ENCODE data around the gene ORAI1.
"Not testable (repeated sequence)": the region's sequence is repeated elsewhere in the genome, so short reads cannot be mapped to it uniquely, and the experiment has no call there.

ORAI1 gene

DNA sequence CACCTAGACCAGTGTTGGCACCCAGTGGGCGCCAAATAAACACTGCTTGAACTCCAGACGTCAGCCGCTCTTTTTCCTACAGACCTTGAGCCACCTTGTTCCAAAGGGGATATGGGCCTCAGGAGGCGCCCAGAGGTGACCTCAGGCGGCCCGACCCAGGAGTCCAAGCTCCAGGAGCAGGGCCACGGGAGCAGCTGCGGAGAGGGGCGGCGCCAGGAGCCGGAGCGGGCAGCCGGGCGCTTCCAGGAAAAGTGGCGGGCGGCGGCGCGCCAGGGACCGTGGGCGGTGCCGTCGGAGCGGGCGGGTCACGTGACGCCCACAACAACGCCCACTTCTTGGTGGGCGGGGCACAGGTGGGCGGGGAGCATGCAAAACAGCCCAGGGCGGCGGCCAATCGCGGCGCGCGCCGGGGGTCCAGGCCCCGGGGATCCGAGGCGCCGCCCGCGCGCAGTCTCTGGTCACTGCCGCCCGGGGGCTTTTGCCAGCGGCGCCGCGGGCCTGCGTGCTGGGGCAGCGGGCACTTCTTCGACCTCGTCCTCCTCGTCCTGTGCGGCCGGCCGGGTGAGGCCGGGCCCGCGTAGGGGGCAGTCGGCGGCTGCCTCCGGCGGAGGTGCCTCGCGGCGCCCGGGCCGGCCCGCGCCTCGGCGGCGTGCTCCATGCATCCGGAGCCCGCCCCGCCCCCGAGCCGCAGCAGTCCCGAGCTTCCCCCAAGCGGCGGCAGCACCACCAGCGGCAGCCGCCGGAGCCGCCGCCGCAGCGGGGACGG is at the start of gene ORAI1:
ORAI1 (plus strand) TSS at position 444 of the 766 bp plus-strand sequence.
- DNase-seq, result peak; percentile 94 to 99

DNA sequence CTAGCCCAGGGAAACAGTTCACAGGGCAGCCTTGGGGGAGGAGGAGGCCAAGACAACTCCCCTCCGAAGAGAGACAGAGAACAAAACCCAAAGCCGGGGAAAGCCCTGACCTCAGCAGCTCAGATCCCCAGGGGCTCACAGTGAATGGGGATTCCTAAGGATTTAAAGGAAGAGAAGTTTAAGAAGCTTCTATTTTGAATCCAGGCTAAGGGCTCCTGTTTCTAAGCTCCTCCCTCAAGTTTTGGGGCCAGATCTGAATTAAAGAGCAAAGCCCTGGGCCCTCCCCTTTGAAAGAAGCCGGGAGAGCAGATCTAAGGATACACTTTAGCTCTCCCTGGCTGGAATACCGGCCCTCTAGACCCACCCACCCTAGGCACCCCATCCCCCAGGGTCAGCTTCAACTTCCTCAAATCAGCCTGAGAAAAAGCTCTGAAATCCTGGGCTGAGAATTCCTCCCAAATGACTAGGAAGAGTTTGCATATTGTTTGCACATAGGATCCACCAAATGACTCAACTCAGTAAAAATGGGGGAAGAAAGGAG is 49.4 kb upstream of the ORAI1 start:
- no peak for DNase-seq

DNA sequence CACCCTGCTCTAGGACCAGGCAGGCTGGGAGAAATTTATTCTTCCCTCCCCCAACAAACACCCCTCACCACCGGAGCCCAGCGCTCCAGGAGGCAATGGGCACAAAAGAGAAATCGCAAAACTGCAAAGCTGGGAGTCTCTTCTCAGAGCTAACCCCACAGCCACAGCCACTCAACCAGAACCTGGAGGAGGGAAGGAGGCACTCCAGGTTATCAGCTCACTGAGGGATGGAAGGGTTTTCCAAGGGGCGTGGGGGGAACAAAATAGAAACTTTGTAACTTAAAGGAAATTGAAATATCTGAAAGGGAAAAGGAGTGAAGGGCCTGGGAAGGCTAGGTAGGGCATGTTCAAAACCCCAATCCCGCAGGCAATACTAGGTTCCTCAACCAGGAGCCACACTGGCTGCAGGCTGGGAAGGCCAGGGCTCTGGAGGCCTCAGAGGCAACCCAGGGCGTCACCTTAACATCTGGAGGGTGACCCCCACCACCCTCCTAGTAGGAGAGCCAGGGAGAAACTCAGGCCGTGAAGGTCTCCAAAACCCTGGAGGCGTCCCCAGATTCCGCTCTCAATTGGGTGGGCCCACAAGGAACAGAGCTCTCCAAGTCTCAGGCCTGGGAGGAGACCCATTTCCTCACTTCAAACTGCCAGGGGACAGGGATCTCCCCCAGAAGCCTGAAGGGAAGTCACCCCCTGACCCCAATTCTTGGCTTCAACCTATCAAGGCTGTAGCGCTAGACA is 48.7 kb upstream of the ORAI1 start:
- no peak for DNase-seq

DNA sequence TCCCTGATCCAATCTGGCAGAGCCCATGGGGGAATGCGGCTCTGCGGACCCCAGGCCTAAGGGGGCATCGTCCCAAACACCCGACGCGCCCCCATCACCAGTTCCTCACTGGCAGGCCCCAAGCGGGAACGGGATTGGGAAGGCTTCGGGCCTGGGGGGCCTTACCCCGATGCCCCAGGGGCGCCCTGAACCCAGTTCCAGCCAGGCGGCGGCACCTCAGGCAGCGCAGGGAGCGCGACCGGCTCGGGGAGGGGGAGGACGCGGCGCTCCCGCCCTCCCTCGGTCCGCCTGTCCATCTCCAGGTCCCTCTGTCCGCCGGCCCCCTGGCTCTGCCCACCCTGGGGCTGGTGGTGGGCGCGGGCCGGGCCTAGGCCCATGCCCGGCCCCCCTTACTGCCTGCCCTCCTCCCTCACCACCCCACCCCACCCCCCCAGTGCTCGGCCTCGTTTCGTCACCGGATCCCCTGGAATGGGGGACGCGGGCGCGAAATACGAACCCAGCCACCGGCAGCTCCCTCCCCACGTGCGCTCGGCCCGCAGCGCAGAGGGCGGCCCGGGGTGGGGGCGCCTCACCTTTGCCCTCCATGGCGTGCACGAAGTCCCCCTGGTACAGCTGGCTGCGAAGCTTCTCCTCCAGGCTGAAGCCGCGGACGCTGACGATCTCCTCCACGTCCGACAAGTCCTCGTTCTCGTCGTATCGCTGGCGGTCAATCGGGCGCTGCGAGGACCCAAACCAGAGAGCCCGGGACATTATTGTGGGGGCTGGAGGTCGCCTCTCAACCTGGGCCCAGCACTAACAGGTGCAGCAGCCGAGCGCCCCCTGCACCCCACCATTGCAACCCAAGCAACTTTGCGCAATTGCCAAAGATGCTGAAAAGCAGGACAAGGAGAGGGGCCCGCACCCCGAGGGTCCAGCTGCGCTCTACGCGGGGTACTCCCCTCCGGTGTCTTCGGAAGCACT is 47.8 kb upstream of the ORAI1 start:
- DNase-seq, result peak; percentile 23 to 26

DNA sequence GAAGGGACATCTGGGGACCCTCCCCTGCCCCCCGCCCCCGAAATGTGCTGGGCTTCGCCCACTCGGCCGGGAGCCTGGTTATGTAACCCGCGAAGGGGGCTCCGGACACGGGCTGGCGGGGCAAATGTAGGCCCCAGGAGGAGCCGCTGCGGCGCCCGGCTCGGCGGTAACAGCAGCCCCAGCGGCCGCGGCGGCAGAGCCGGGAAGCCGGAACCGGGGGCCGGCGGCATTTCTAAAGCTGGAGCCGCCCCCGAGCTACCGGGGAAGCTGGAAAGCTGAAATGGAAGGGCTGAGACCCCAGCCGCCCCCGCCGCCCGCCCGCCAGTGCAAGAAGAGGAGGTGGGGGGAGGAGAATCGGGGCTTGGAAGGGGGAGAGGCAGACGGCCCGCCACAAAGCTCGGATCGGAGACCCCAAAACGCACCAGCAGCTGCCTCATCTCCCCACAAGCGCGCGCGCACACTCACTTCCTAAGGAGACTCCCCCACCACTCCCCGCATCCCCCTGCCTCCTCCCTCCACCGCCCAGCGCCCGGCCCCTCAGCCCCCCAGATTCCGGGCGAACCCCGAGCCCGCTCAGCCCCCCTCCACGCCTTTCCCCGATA is 47.0 kb upstream of the ORAI1 start:
- peak; percentile 39 to 43 for DNase-seq

DNA sequence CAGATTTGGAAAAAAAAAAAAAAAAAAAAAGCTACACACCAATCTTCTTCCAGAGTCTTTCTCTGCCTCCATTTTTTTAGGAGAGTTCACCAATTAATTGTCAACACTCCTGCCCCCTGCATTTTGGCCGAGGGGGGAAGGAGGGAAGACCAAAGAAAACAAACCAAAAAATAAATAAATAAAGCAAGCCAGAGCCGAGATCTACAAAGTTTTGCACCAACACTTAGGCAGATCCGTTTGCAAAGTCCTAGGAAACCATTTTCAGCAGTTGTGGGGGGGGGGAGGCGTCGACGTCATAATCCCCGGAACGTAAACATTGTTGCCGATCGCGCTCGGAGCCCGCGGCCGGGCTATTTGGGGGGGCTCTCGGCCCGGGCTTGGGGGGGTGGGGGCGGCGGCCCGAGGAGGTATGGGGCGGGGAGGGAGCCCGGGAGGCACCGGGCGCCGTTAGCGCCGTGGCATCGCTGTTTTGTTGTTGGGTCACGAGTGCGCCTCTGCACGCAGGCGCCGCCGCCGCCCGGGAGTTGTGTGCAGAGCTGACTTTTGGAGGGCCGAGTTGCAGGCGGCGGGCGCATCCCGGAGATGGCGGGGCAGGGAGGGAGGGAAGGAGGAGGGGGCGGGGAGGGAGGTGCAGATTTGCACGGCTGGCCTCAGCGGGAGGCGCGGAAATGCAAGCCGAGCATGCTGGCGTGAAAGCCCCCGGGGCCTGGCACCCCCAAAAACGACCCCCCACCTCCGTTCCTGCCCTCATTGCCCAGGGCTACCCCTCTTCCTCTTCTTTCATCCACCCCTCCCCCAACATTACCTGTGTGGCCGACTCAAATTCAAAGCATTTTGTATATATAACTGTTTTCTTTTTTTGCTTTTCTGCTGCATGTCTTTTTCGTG is 46.1 kb upstream of the ORAI1 start:
- peak; percentile 76 to 77 for DNase-seq

DNA sequence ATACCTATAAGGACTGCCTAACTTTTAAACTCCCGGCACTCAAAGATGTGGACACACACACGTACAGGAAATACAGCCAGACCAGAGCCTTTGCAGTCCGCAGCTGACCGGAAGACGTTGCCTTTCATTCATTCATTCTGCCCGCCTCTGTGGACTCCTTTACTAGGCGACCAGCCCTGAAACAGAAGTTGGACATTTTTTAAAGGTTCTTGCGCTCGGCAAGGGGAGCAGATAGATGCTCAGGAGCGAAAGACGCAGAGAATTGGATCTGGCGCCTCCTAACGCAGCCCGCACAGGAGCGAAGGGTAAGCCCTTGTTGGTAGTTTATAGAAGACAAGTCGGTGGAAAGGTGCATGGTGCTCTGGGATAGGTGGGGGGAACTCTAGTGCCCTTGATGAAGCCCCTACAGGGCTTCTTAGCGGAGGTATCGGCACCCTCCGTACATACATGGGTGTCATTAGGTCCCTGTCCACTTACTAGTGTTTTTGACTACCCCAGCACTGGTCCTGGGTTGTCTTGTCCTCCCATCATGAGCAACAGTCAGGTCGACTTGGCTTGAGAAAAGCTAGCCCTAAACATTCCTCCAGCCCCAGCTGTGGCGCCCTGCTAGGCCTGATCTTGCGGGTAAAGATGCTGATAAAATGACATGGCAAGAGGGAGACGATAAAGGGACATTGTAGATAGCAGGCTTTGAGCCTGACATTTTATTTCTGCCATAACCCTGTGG is 45.2 kb upstream of the ORAI1 start, which contains the start of gene KDM2B:
KDM2B (minus strand) TSS at position 65 of the 727 bp plus-strand sequence. CDS start 112 bp downstream, outside the sequence.
- DNase-seq, result peak; percentile 31 to 34

DNA sequence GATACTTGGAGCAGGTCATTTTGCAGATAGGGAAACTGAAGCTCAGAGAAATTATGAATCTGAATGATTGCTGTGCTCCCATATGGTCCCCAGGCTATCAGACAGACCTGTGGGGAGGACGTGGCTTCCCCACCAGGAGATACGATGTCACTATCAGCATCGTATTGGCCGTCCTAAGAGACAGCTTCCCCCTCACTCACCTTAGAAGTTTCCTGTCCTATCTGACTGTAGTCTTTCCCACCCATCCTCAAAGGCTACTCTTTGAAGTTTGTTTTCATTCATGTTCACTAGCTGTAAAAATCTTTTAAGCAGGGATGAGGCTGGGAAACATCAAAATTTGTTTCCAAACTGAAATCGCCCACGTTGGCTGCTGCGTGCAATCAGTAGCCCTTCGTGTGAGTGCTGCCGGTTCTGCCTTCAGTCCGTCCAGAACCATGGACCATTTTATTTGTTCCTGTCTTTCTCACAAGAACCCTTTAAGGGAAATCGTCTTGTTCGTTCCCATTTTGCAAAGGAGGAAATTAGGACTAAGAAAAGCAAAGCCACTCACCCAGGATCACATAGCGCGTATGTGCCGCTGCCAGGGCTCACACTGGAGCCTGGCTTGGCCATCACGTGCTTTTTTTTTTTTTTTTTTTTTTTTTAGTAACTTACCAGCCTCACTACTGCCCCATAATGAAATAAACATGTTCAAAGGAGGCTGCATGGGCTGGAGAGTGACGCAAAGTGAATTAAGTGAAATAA is 44.5 kb upstream of the ORAI1 start:
- peak in 1 of 2 donors; percentile 7 for DNase-seq

DNA sequence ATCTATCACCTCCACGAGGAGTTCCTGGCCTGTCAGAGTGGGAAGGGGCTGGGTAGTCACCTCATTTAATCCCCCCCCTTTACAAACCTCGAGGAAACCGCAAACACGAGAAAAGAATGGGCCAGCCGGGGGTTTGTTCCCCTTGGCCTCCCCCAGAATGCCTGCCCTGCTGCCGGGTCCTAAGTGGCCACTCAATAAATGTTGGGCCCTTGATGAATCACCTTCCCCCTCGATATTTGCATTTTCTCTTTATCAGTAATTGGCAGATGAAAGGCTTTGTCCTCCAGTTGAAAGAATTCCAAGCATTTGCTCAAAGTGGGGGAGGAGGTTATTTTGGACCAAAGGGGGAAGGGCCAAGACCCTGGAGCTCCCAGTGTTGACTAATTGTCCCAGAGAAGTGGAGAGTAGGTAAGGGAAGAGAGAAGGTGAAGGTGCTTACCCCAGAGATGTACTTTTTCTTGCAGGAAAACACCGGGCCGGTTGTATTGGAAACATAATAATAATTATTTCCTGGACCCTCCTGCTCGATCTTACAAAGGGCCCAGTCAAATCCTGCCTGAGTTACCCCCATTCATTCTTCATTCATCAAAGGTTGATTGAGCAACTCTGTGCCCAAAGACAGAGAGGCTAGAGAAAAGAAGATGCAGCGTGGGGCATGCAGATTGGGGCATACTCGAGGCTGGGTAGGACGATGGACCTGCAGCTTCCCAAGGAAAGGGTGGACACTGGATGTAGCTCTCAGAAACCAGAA is 43.6 kb upstream of the ORAI1 start:
- DNase-seq, result no peak

DNA sequence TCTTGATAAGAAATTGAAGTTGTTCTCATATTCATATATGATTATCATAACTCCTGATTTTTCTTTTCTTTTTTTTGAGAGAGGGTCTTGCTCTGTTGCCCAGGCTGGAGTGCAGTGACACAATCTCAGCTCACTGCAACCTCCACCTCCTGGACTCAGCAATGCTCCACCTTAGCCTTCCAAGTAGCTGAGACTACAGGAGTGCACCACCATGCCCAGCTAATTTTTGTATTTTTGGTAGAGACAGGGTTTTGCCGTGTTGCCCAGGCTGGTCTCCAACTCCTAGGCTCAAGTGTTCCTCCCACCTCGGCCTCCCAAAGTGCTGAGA is 43.0 kb upstream of the ORAI1 start:
- DNase-seq, result not testable (repeated sequence)

DNA sequence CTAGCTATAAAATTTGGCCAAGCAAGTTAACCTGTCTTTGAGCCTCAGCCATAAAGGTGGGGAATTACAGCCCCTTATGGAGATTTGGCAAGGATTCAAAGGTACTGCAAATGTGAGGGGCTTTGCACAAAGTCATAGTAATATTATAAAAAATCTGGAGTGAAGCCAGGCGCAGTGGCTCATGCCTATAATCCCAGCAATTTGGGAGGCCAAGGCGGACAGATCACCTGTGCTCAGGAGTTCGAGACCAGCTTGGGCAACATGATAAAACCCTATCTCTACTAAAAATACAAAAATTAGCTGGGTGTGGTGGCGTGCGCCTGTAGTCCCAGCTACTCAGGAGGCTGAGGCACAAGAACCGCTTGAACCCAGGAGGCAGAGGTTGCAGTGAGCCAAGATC is 41.4 kb upstream of the ORAI1 start:
- DNase-seq, result not testable (repeated sequence)

DNA sequence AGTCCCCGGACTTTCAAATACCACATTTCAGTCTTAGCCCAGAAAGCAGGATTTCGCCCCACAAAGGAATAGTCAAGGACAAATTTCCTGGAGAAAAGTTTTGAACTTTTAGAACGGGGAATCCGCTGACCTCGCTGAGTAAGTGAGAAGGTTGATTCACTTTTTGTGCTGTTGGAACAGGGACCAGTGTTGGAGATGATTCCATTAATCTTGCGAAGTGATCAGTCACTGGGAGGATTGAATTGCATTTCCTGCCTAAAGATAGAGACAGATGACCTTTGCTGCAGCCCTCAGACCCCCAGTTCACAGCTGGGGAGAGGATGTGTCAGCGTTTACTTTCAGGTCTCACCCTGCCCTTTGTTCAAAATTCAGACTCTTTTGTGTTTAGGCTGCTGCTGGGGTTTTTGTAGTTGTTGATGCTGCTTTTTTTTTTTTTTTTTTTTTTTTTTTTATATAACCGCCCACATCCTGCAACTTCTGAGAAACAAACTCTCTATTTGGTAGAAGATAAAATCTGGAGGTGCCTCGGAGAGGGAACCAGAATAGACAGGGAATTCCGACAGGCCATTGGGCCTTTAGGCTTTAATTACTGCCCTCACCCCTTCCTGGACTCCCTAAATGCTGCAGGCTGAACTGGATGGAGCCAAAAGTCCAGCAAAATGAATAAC is 35.7 kb upstream of the ORAI1 start:
- DNase-seq, result peak; percentile 53 to 68

DNA sequence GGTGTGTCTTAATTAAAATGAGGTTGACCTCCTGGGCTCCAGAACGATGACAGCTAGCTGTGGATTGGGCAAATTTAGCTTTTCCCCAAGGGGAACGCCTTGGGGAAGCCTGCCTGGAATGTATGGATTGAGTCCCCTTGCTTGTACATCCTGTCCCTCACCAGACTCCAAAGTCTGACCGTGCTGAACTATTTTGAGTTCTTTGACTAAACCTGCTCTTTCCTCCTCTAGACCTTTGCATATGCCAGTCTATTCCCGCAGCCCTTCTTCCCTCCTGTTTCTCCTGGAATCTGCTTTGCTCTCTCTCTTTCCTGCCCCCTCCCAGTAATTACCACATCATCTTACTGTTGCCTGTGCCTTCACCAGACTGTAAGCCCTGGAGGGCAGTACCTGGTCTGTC is 34.0 kb upstream of the ORAI1 start:
- DNase-seq, result no peak

DNA sequence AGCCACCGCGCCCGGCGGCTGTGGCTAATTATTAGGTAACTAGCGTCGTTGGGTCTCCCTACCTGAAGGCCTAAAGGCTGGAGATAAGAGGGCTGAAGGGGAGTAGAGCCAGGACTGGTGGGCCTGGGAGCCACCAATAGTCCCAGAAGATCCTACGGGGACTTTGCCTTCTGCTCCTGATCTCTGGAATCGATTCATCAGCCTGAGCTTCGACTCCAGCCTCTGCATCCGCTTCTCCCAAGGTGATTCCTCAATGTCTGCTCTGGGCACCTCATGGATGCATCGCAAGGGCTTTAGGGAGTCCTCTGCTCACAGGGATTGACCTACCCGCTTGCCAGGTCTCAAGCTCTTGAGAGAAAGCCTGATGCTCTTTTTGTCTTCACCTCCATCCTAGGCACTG is 30.8 kb upstream of the ORAI1 start:
- DNase-seq, result no peak

DNA sequence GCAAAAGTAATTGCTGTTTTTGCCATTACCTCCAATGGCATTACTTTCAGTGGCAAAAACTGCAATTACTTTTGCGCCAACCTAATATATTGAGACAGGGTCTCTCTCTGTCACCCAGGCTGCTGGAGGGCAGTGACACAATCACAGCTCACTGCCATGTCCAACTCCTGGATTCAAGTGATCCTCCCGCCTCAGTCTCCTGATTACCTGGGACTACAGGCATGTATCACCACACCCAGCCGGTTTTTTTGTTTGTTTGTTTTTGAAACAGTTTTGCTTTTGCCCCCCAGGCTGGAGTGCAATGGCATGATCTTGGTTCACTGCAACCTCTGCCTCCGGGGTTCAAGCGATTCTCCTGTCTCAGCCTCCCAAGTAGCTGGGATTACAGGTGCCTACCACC is 29.8 kb upstream of the ORAI1 start:
- DNase-seq, result no peak

DNA sequence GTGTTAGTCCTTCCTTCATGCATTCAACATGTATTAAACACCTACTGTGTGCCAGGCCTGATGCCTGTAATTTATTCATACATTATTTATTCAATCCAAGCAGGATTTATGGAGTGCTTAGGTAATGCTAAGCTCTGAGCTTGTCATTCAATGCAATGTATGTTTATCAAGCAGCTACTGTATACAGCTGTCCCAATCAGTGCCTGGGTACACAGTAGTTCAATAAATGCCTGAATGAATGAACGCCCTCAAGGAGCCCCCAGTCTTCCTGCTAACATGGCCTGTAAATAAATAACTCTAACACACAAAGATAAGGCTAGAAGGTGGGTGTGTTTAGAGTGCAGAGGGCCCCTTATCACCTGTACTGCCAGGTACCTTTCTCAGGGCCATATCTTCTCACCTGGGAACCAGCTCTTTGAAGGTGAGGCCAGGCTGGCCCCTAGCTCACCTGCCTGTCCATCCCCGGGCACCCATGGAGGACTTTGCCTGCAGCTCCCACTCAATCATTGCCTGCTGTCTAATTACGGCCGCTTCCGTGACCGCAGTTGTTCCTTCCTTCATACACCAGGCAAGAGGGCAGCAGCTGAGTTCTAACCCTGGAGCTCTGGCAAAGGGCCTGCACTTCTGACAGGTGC is 25.5 kb upstream of the ORAI1 start:
- no peak for DNase-seq

DNA sequence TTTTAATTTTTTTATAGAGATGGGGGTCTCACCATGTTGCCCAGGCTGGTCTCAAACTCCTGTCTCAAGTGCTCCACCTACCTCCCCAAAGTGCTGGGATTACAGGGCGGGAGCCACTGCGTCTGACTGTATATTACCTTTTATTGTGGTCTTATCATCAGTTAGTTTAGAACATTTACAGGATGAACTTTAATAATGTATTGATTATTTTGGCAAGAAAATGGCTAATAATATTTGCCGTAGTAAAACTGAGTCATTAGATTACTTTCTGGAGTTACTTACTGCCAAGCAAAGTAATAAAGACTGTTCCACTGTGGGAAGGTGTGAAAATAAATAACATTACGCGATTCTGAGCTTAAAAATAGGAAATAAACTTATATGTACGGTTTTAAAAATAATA is 23.6 kb upstream of the ORAI1 start:
- no peak for DNase-seq

DNA sequence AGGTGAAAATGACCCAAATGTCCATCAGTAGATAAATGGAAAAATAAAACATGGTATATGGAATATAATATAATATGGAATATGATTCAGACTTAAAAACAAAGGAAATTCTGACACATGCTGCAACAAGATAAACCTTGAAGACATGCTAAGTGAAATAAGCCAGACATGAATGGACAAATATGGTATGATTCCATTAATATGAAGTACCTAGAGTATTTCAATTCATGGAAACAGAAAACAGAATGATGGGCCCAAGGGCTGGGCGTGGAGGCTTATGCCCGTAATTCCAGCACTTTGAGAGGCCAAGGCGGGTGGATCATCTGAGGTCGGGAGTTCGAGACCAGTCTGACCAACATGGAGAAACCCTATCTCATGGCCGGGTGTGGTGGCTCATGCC is 22.7 kb upstream of the ORAI1 start:
- no peak for DNase-seq
